DOHH2 (cell line): ENCODE results near the gene ABCA3.

ENCODE experiments used
- H3F3A ChIP-seq: fragments of 200-600 bp; sonication (generic), shearing (Covaris generic); 2 replicates; pipeline ENCODE4 v1.6.0; 2016; ENCODE audit warnings: antibody characterized with exemption, mild to moderate bottlenecking; ENCODE audit not compliant: control insufficient read depth, insufficient read depth
- H3K27ac ChIP-seq: fragments of 200-600 bp; sonication (generic); 2 replicates; pipeline ENCODE4 v1.5.1; 2014; ENCODE audit warnings: low read depth, mild to moderate bottlenecking, low read length, moderate library complexity
- H3K27me3 ChIP-seq: fragments of 200-600 bp; sonication (generic); 2 replicates; pipeline ENCODE4 v1.6.1; 2014; ENCODE audit warnings: mild to moderate bottlenecking, low read length, mixed read lengths; ENCODE audit not compliant: control insufficient read depth
- H3K36me3 ChIP-seq: fragments of 200-600 bp; sonication (generic); 2 replicates; pipeline ENCODE4 v1.6.1; 2014; ENCODE audit warnings: mild to moderate bottlenecking, low read length, moderate library complexity, mixed read lengths; ENCODE audit not compliant: control insufficient read depth
- H3K4me1 ChIP-seq: fragments of 200-600 bp; sonication (generic); 2 replicates; pipeline ENCODE4 v1.6.1; 2014; ENCODE audit warnings: mild to moderate bottlenecking, low read length, mixed read lengths; ENCODE audit not compliant: control insufficient read depth
- H3K4me2 ChIP-seq: fragments of 200-600 bp; sonication (generic); 2 replicates; pipeline ENCODE4 v1.6.0; 2014; ENCODE audit warnings: mild to moderate bottlenecking, low read length, moderate library complexity
- H3K4me3 ChIP-seq: fragments of 200-600 bp; sonication (generic); 2 replicates; pipeline ENCODE4 v1.5.1; 2014; ENCODE audit warnings: mild to moderate bottlenecking, low read length, mixed read lengths
- H3K79me2 ChIP-seq: fragments of 200-600 bp; sonication (generic); 2 replicates; pipeline ENCODE4 v1.6.1; 2014; ENCODE audit warnings: mild to moderate bottlenecking, low read length, mixed read lengths; ENCODE audit not compliant: control insufficient read depth
- H3K9me2 ChIP-seq: fragments of 200-600 bp; sonication (generic); replicated peaks from 2 replicates; pipeline ENCODE4 v1.6.1; 2014; ENCODE audit warnings: mild to moderate bottlenecking, low read length, mixed read lengths; ENCODE audit not compliant: control insufficient read depth
- H3K9me3 ChIP-seq: fragments of 200-600 bp; sonication (generic); 2 replicates; pipeline ENCODE4 v1.6.1; 2014; ENCODE audit warnings: antibody characterized with exemption, low read length, mixed read lengths; ENCODE audit not compliant: control insufficient read depth, insufficient read depth
- H4K20me1 ChIP-seq: fragments of 200-600 bp; sonication (generic); 2 replicates; pipeline ENCODE4 v1.6.0; 2014; ENCODE audit warnings: low read depth, mild to moderate bottlenecking, antibody characterized with exemption, low read length, moderate library complexity; ENCODE audit not compliant: control insufficient read depth, insufficient read depth
- CTCF ChIP-seq: fragments of 200-600 bp; sonication (generic); IDR thresholded peaks from one replicate; pipeline ENCODE4 v1.5.1; 2014; ENCODE audit warnings: antibody characterized with exemption, mild to moderate bottlenecking, low read depth, low read length; ENCODE audit not compliant: poor library complexity, severe bottlenecking
- EZH2phosphoT487 ChIP-seq: fragments of 200-600 bp; sonication (generic); IDR thresholded peaks from 2 replicates; pipeline ENCODE4 v1.6.1; 2017; ENCODE audit warnings: borderline replicate concordance, mild to moderate bottlenecking, antibody characterized with exemption, low read length, moderate library complexity, mixed read lengths

Gene ABCA3

GRCh38 chr16:2232094-2232990 lies 108.2 kb downstream of the ABCA3 start:
- Histone ChIP-seq H3K27ac (no peak overlapping the region), H3K9me3 (no peaks in the 10 kb centered on the region), H4K20me1 (no peaks in the 10 kb centered on the region), H3K9me2 (no peaks in the 10 kb centered on the region), H3K36me3 (peaks cover 64% of the 10 kb centered on the region), H3K4me2 (no peak overlapping the region), H3K4me1 (no peaks in the 10 kb centered on the region), H3F3A (no peaks in the 10 kb centered on the region), H3K27me3 (no peaks in the 10 kb centered on the region), H3K79me2 (peaks cover 14% of the 10 kb centered on the region), H3K4me3 (no peak overlapping the region)
- no peak for TF ChIP-seq CTCF

- Histone ChIP-seq H4K20me1 (no peaks in the 10 kb centered on the region), H3F3A (no peaks in the 10 kb centered on the region), H3K36me3 (peaks cover 66% of the 10 kb centered on the region), H3K9me3 (no peaks in the 10 kb centered on the region), H3K4me2 (no peak overlapping the region), H3K4me3 (no peak overlapping the region), H3K27ac (no peak overlapping the region), H3K27me3 (no peaks in the 10 kb centered on the region), H3K79me2 (peaks cover 24% of the 10 kb centered on the region), H3K9me2 (no peaks in the 10 kb centered on the region), H3K4me1 (no peaks in the 10 kb centered on the region)
- TF ChIP-seq EZH2phosphoT487 (no peak), CTCF (no peak)
Observed at GRCh38 chr16:2231016-2231931, 109.3 kb downstream of the ABCA3 start.

GRCh38 chr16:2230376-2230775 lies 110.2 kb downstream of the ABCA3 start:
- H3K9me2 ChIP-seq: no peaks in the 10 kb centered on the region
- TF ChIP-seq CTCF (no peak), EZH2phosphoT487 (no peak)
- no peaks in the 10 kb centered on the region for H3K4me1 ChIP-seq
- H3K4me2 ChIP-seq: no peak overlapping the region
- peaks cover 64% of the 10 kb centered on the region for H3K36me3 ChIP-seq
- H3K27me3 ChIP-seq: no peaks in the 10 kb centered on the region
- peaks cover 33% of the 10 kb centered on the region for H3K79me2 ChIP-seq
- H3F3A ChIP-seq: no peaks in the 10 kb centered on the region
- H3K9me3 ChIP-seq: no peaks in the 10 kb centered on the region
- no peak overlapping the region for H3K4me3 ChIP-seq
- H4K20me1 ChIP-seq: no peaks in the 10 kb centered on the region
- H3K27ac ChIP-seq: no peak overlapping the region
